RWPE2 (cell line): ENCODE measurements around the gene ERMP1.

Experiments
- ATAC-seq: fragments of 200-7000 bp; cut with Tn5 transposase; 3 replicates; pipeline ENCODE4 v1.9.1; 2021; ENCODE audit warnings: low read depth
- DNase-seq: peaks from one replicate; pipeline ENCODE4 v3.0.0-alpha.2; 2020; ENCODE audit warnings: low spot score
- H3K27ac ChIP-seq: fragments of 450-650 bp; 2 replicates; pipeline ENCODE4 v1.5.1; 2017; ENCODE audit warnings: mild to moderate bottlenecking; ENCODE audit not compliant: poor library complexity, severe bottlenecking
- H3K27me3 ChIP-seq: fragments of 250-450 bp; sonication (Bioruptor Pico); 2 replicates; pipeline ENCODE4 v1.5.1; 2021; ENCODE audit warnings: mild to moderate bottlenecking, moderate library complexity; ENCODE audit not compliant: insufficient read depth, poor library complexity, severe bottlenecking
- H3K36me3 ChIP-seq: fragments of 250-450 bp; sonication (Bioruptor Pico); 2 replicates; pipeline ENCODE4 v1.5.1; 2020; ENCODE audit warnings: low read depth, mild to moderate bottlenecking, moderate library complexity
- H3K4me1 ChIP-seq: fragments of 250-450 bp; sonication (Bioruptor Pico); 2 replicates; pipeline ENCODE4 v1.5.1; 2021; ENCODE audit warnings: mild to moderate bottlenecking, moderate library complexity; ENCODE audit not compliant: insufficient read depth, poor library complexity, severe bottlenecking
- H3K4me3 ChIP-seq: fragments of 250-450 bp; sonication (Bioruptor Pico); 2 replicates; pipeline ENCODE4 v1.5.1; 2021; ENCODE audit warnings: mild to moderate bottlenecking, moderate library complexity; ENCODE audit not compliant: severe bottlenecking
- H3K9me3 ChIP-seq: fragments of 250-450 bp; sonication (Bioruptor Pico); 2 replicates; pipeline ENCODE4 v1.5.1; 2021; ENCODE audit warnings: mild to moderate bottlenecking, moderate library complexity; ENCODE audit not compliant: severe bottlenecking
- CTCF ChIP-seq: fragments of 450-650 bp; IDR thresholded peaks from one replicate; pipeline ENCODE4 v1.5.1; 2017; ENCODE audit warnings: mild to moderate bottlenecking, moderate library complexity; ENCODE audit not compliant: poor library complexity, severe bottlenecking

ERMP1 gene

GRCh38 chr9:5778805-5779204 lies 54.1 kb downstream of the ERMP1 start:
- Histone ChIP-seq H3K36me3 (peaks cover 71% of the 10 kb centered on the region), H3K4me1 (no peaks in the 10 kb centered on the region), H3K27me3 (no peaks in the 10 kb centered on the region), H3K9me3 (peaks cover 9% of the 10 kb centered on the region), H3K27ac (no peak overlapping the region), H3K4me3 (no peak overlapping the region)
- TF ChIP-seq CTCF: no peak
- DNase-seq (no peak), ATAC-seq (no peak)

GRCh38 chr9:5773324-5773999 lies 59.5 kb downstream of the ERMP1 start:
- H3K4me1 ChIP-seq: no peaks in the 10 kb centered on the region
- peak; percentile 18 for TF ChIP-seq CTCF
- ATAC-seq (no peak), DNase-seq (no peak)
- H3K27ac ChIP-seq: no peak overlapping the region
- H3K4me3 ChIP-seq: no peak overlapping the region
- peaks cover 91% of the 10 kb centered on the region for H3K36me3 ChIP-seq
- H3K27me3 ChIP-seq: no peaks in the 10 kb centered on the region
- peaks cover under 1% of the 10 kb centered on the region for H3K9me3 ChIP-seq

DNA sequence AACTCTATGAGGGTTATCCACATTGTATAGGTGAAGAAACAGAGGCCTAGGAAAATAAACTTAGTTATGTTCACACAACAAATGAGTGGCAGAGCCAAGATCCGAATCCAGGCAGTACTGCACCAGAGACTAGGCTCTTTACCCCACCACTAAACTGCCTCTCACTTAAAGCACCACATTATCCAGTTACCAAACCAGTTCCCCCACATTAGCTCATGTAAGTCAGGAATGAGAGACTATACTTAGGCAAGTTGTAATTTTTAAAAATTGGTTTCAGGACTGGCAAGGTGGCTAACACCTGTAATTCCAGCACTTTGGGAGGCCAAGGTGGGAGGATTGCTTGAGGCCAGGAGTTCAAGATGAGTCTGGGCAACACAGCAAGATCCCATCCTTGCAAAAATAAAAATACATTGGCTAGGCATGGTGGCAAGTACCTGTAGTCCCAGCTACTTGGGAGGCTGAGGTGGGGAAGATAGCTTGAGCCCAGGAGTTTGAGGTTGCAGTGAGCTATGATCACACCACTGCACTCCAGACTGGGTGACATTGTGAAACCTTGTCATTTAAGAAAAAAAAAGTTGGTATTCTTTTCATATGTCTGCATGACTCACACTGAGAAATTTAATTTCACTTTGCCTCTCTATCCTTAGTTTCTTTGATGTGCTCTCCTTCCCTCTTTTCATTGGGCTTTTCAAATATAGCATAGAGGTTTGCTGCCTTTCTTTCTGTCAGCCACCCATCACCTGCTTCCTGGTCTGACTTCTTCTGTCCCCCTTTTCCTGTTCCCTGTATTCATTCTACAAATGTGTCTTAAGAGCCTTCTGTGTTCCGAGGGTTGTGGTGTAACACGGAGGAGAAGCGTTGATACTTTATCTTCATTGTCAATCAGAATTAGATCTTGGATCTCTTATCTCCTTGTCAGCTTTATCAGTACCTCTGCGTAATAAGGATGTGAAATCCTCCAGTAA lies 64.7 kb downstream of the ERMP1 start:
- H3K27me3 ChIP-seq: no peaks in the 10 kb centered on the region
- ATAC-seq: no peak
- H3K4me3 ChIP-seq: no peak overlapping the region
- no peak overlapping the region for H3K27ac ChIP-seq
- peaks cover 96% of the 10 kb centered on the region for H3K36me3 ChIP-seq
- no peak for TF ChIP-seq CTCF
- H3K4me1 ChIP-seq: no peaks in the 10 kb centered on the region
- no peaks in the 10 kb centered on the region for H3K9me3 ChIP-seq
- DNase-seq: no peak

GRCh38 chr9:5764130-5764868 lies 68.6 kb downstream of the ERMP1 start:
- no peak for ATAC-seq
- H3K4me3 ChIP-seq: no peak overlapping the region
- no peaks in the 10 kb centered on the region for H3K4me1 ChIP-seq
- DNase-seq: no peak
- TF ChIP-seq CTCF: no peak
- H3K36me3 ChIP-seq: peaks cover 82% of the 10 kb centered on the region
- H3K27ac ChIP-seq: no peak overlapping the region
- H3K27me3 ChIP-seq: no peaks in the 10 kb centered on the region
- H3K9me3 ChIP-seq: no peaks in the 10 kb centered on the region
